ENCODE measurements around the gene CRYBA4. TPM values are rescaled to one million over a fixed set of nuclear protein-coding genes. Genes with fewer than 3 reads are reported as not detected.

CRYBA4 gene
- total and polyA plus RNA-seq, 7 donors = not detected

GRCh38 chr22:26589367-26589844 is 32.4 kb upstream of the CRYBA4 start:
- Histone ChIP-seq H3K9me3 (no peaks in the 10 kb centered on the region), H3K4me1 (peaks cover 4 to 19% (median 12%) of the 10 kb centered on the region in 4 donors), H3K36me3 (no peaks in the 10 kb centered on the region), H3K4me3 (peak overlapping the region; percentile 65 to 85 (median 78)), H3K27me3 (no peaks in the 10 kb centered on the region), H3K27ac (peak overlapping the region; percentile 75 to 80 (median 78))
- TF ChIP-seq POLR2AphosphoS5 (IDR thresholded peaks at IDR 0.05) (no peak), POLR2A (IDR thresholded peaks at IDR 0.05) (no peak), EP300 (IDR thresholded peaks at IDR 0.05) (no peak)
- TF ChIP-seq, protein P1, sequence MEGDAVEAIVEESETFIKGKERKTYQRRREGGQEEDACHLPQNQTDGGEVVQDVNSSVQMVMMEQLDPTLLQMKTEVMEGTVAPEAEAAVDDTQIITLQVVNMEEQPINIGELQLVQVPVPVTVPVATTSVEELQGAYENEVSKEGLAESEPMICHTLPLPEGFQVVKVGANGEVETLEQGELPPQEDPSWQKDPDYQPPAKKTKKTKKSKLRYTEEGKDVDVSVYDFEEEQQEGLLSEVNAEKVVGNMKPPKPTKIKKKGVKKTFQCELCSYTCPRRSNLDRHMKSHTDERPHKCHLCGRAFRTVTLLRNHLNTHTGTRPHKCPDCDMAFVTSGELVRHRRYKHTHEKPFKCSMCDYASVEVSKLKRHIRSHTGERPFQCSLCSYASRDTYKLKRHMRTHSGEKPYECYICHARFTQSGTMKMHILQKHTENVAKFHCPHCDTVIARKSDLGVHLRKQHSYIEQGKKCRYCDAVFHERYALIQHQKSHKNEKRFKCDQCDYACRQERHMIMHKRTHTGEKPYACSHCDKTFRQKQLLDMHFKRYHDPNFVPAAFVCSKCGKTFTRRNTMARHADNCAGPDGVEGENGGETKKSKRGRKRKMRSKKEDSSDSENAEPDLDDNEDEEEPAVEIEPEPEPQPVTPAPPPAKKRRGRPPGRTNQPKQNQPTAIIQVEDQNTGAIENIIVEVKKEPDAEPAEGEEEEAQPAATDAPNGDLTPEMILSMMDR (IDR thresholded peaks at IDR 0.05) = no peak
- intact Hi-C loops (cut with DNase I) = no loop called here
- 0 to 1% methylated on average over 44 of the region's 44 CpGs for WGBS, 2 donors
- no peak for DNase-seq

DNA sequence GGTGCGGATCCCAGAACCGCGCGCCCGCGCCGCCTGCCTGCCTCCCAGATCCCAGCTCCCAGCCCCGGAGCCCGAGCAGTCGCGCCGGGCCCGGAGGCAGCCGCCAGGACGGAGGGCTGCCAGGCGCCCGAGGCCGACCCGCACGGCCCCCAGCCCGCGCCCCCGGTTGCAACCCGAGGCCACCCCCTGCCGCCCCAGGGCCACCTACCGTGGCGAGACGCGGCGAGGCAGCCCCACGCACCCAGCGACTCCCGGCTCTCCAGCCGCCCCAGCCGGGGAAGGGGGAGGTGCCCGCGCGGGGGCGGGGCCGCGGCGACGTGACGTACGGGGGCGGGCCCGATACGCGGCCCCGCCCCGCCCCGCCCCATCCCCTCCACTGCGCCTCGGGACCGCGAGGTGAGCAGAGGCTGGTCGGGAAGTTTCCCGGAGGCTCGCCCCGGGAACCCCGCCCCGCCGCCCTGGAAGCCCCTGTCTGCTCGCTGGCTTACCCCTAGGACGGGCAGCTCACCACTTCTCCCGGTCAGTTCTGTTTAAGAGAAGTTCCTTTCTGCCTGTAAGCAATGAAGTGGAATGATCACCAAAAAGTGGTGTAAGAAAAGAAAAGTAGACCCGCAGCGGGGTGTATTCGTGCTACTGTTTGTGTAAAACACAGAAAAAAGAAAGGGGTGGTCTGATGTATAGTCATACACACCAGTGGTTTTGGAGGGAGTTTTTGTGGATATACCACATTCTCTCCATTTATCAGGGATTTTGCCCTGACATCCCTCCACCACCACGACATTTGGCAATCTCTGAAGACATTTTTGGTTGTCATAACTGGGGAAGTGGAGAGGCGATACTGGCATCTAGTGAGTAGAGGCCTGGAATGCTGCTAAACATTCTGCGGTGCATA is 31.7 kb upstream of the CRYBA4 start, which contains the start of gene TPST2:
Gene TPST2, minus strand, starts transcription at position 288 of the 892 bp plus-strand sequence. CDS start 48,502 bp downstream, outside the sequence.
- TF ChIP-seq EP300 (IDR thresholded peaks at IDR 0.05) (no peak), POLR2AphosphoS5 (IDR thresholded peaks at IDR 0.05) (peak in 3 of 4 donors; percentile 74 to 87 (median 75)), POLR2A (IDR thresholded peaks at IDR 0.05) (peak; percentile 25 to 37)
- TF ChIP-seq, protein P1 (IDR thresholded peaks at IDR 0.05) = no peak
- H3K9me3 ChIP-seq = no peaks in the 10 kb centered on the region
- intact Hi-C loops (cut with DNase I) = loop anchor here (2.0 to 5.0 kb wide), 2 partner anchors 67 to 77 kb away; partner anchors contain the start of genes MIAT and TFIP11
- WGBS, 2 donors = 1% methylated on average over 72 of the region's 72 CpGs
- no peaks in the 10 kb centered on the region for H3K36me3 ChIP-seq
- peak within 1 kb of the TSS; percentile 65 to 85 (median 78) for H3K4me3 ChIP-seq
- H3K27ac ChIP-seq = peak within 1 kb of the TSS; percentile 75 to 80 (median 78)
- peak; percentile 86 for DNase-seq
- peaks cover 4 to 19% (median 12%) of the 10 kb centered on the region in 4 donors for H3K4me1 ChIP-seq
- H3K27me3 ChIP-seq = no peaks in the 10 kb centered on the region

GRCh38 chr22:26592421-26592891 is 29.3 kb upstream of the CRYBA4 start:
- no peak for DNase-seq
- peaks cover 0 to 9% (median 0%) of the 10 kb centered on the region in 3 donors for H3K27me3 ChIP-seq
- intact Hi-C loops (cut with DNase I) = loop anchor here (5.0 kb wide), 1 partner anchor 65 kb away; the partner anchor contains the start of gene MIAT
- no peaks in the 10 kb centered on the region for H3K9me3 ChIP-seq
- no peak overlapping the region for H3K27ac ChIP-seq
- no peaks in the 10 kb centered on the region for H3K36me3 ChIP-seq
- H3K4me3 ChIP-seq = no peak overlapping the region
- TF ChIP-seq POLR2A (IDR thresholded peaks at IDR 0.05) (no peak), POLR2AphosphoS5 (IDR thresholded peaks at IDR 0.05) (no peak), EP300 (IDR thresholded peaks at IDR 0.05) (no peak)
- TF ChIP-seq, protein P1 (IDR thresholded peaks at IDR 0.05) = no peak
- WGBS, 2 donors = 43 to 46% methylated on average over 4 of the region's 4 CpGs
- peaks cover 4 to 17% (median 10%) of the 10 kb centered on the region in 4 donors for H3K4me1 ChIP-seq

DNA sequence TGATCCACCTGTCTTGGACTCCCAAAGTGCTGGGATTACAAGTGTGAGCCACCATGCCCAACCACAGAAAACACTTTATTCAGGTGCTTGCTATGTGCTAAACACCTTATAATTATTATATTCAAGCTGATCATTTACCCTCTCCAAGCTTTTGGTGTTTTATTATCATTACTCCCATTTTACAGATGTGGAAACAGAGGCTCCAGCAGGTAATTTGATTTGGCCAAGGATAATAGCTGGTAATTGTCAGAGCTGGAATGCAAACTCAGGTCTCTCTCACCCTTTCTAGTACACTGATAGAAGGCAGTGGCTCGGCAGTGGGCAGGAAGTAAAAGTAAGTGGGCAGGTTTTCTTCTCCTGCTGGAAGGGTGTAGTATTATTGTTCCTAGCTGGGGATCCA is 28.0 kb upstream of the CRYBA4 start:
- intact Hi-C loops (cut with DNase I) = loop anchor here (5.0 kb wide), 1 partner anchor 64 kb away; the partner anchor contains the start of gene MIAT
- Histone ChIP-seq H3K4me1 (peaks cover 4 to 16% (median 10%) of the 10 kb centered on the region in 4 donors), H3K9me3 (no peaks in the 10 kb centered on the region), H3K27ac (no peak overlapping the region), H3K36me3 (no peaks in the 10 kb centered on the region), H3K4me3 (no peak overlapping the region), H3K27me3 (peaks cover 0 to 9% (median 0%) of the 10 kb centered on the region in 3 donors)
- no peak for DNase-seq
- TF ChIP-seq POLR2AphosphoS5 (IDR thresholded peaks at IDR 0.05) (no peak), EP300 (IDR thresholded peaks at IDR 0.05) (no peak), POLR2A (IDR thresholded peaks at IDR 0.05) (no peak)
- TF ChIP-seq, protein P1 (IDR thresholded peaks at IDR 0.05) = no peak
- 53 to 61% methylated on average over 1 of the region's 1 CpG for WGBS, 2 donors
